HCT116 (cell line): ENCODE data around the gene PDILT. TPM values are rescaled to one million over a fixed set of nuclear protein-coding genes. Genes with fewer than 3 reads are reported as not detected.

Experiments used
- ATAC-seq: fragments of 200-7000 bp; cut with Tn5 transposase; 2 replicates; pipeline ENCODE4 v1.9.1; 2020; ENCODE audit warnings: mild to moderate bottlenecking, moderate library complexity
- BruUV-seq: library from RNA; stranded (reverse); fragments of 400-500 nt; replicated peaks from 2 replicates; lab custom pipeline; 2021; lab: Mats Ljungman, UMichigan
- CTCF ChIA-PET: fragments of 300-600 bp; sonication (Branson Sonifier 250); formaldehyde crosslinking; loops from one replicate; lab custom pipeline; 2021; ENCODE audit warnings: antibody characterized with exemption; lab: Charles Lee
- POLR2A ChIA-PET: fragments of 300-600, 350-600 bp; sonication (Branson Sonifier 250); formaldehyde crosslinking; loops from one replicate; lab custom pipeline; 2021; ENCODE audit warnings: antibody characterized with exemption; lab: Charles Lee
- RAD21 ChIA-PET, 2 experiments: fragments of 300-600 bp; sonication (Branson Sonifier 250); formaldehyde crosslinking; loops; one replicate each; lab custom pipeline; 2023; ENCODE audit warnings: low total read pairs in 2 of 2; ENCODE audit not compliant: uncharacterized antibody in 2 of 2, unreplicated experiment in 2 of 2, low non-redundant PET in 1 of 2; lab: Charles Lee
- DNase-seq: peaks from one replicate; pipeline ENCODE4 v3.0.0-alpha.2; 2010; ENCODE audit warnings: low read depth, low spot score
- H2AFZ ChIP-seq: fragments of 200-600 bp; shearing (Covaris generic), sonication (generic); 2 replicates; pipeline ENCODE4 v1.6.1; 2017; ENCODE audit warnings: low read depth, mixed run types, mixed read lengths, antibody characterized with exemption, low read length; ENCODE audit not compliant: poor library complexity, severe bottlenecking
- H3K27ac ChIP-seq: 2 replicates; pipeline ENCODE4 v1.5.1; 2012; ENCODE audit warnings: low read depth, low read length
- H3K27me3 ChIP-seq: fragments of 200-600 bp; sonication (generic); 2 replicates; pipeline ENCODE4 v1.6.1; 2016; ENCODE audit warnings: mixed run types, low read length, mixed read lengths; ENCODE audit not compliant: insufficient read depth
- H3K36me3 ChIP-seq, 2 experiments: fragments of 200-500 bp in 1 of 2; fragments of 200-600 bp in 1 of 2; sonication (Bioruptor generic) in 1 of 2; sonication (generic) in 1 of 2; 2 replicates each; pipeline versions ENCODE4 v1.5.1 to v1.6.1; 2014 to 2016; ENCODE audit warnings: low read length in 2 of 2, inconsistent platforms in 1 of 2, mixed read lengths in 1 of 2, mixed run types in 1 of 2; ENCODE audit not compliant: insufficient read depth in 2 of 2, control insufficient read depth in 1 of 2
- H3K4me1 ChIP-seq, 2 experiments: fragments of 200-600 bp in 1 of 2; sonication (generic) in 1 of 2; 2 replicates each; pipeline versions ENCODE4 v1.5.1 to v1.6.1; 2012 to 2017; ENCODE audit warnings: low read length in 2 of 2, inconsistent platforms in 1 of 2, mild to moderate bottlenecking in 1 of 2, mixed read lengths in 1 of 2, mixed run types in 1 of 2, moderate library complexity in 1 of 2; ENCODE audit not compliant: insufficient read depth in 2 of 2, control insufficient read depth in 1 of 2
- H3K4me2 ChIP-seq: fragments of 200-600 bp; sonication (generic); 2 replicates; pipeline ENCODE4 v1.6.1; 2017; ENCODE audit warnings: mixed run types, low read length, mixed read lengths
- H3K4me3 ChIP-seq, 2 experiments: fragments of 200-600 bp in 1 of 2; sonication (generic) in 1 of 2; replicated peaks in 1 of 2; 2 replicates each; pipeline ENCODE4 v1.5.1; 2011 to 2016; ENCODE audit warnings: low read length in 2 of 2, control low read depth in 1 of 2, low read depth in 1 of 2, mild to moderate bottlenecking in 1 of 2, mixed read lengths in 1 of 2, mixed run types in 1 of 2
- H3K79me2 ChIP-seq: fragments of 200-600 bp; sonication (generic); 2 replicates; pipeline ENCODE4 v1.6.1; 2017; ENCODE audit warnings: mild to moderate bottlenecking, mixed run types, low read length, moderate library complexity, mixed read lengths; ENCODE audit not compliant: insufficient read depth
- H3K9ac ChIP-seq: fragments of 200-600 bp; sonication (generic); 2 replicates; pipeline ENCODE4 v1.6.1; 2016; ENCODE audit warnings: low read length, mixed read lengths
- H3K9me2 ChIP-seq: fragments of 200-600 bp; sonication (generic), shearing (Covaris generic); 2 replicates; pipeline ENCODE4 v1.6.1; 2017; ENCODE audit warnings: mixed run types, mild to moderate bottlenecking, moderate library complexity; ENCODE audit not compliant: insufficient read depth
- H3K9me3 ChIP-seq, 2 experiments: fragments of 200-500 bp in 1 of 2; fragments of 200-600 bp in 1 of 2; sonication (Bioruptor generic) in 1 of 2; sonication (generic) in 1 of 2; 2 replicates each; pipeline ENCODE4 v1.6.1; 2014 to 2017; ENCODE audit warnings: low read length in 2 of 2, mixed read lengths in 2 of 2, inconsistent platforms in 1 of 2, low read depth in 1 of 2, mild to moderate bottlenecking in 1 of 2, mixed run types in 1 of 2, moderate library complexity in 1 of 2; ENCODE audit not compliant: control insufficient read depth in 1 of 2, insufficient read depth in 1 of 2
- H4K20me1 ChIP-seq: fragments of 200-600 bp; sonication (generic), shearing (Covaris generic); 2 replicates; pipeline ENCODE4 v1.6.1; 2017; ENCODE audit warnings: mixed run types, mild to moderate bottlenecking, moderate library complexity; ENCODE audit not compliant: insufficient read depth
- CBX3 ChIP-seq: IDR thresholded peaks from 2 replicates; pipeline ENCODE4 v1.6.1; 2012; ENCODE audit warnings: low read depth
- CTCF ChIP-seq, 3 experiments: fragments of 200-600 bp in 1 of 3; sonication (generic) in 1 of 3; IDR thresholded peaks in 2 of 3; conservative IDR thresholded peaks in 1 of 3; 2 replicates each; pipeline ENCODE4 v1.5.1; 2012 to 2017; ENCODE audit warnings: low read depth in 2 of 3, low read length in 2 of 3, antibody characterized with exemption in 1 of 3, borderline replicate concordance in 1 of 3, control low read depth in 1 of 3, mild to moderate bottlenecking in 1 of 3, mixed read lengths in 1 of 3, mixed run types in 1 of 3, moderate library complexity in 1 of 3; ENCODE audit not compliant: insufficient read depth in 1 of 3
- EZH2 ChIP-seq: fragments of 200-600 bp; sonication (generic); IDR thresholded peaks from 2 replicates; pipeline ENCODE4 v1.6.1; 2017; ENCODE audit warnings: antibody characterized with exemption, mixed run types
- EZH2phosphoT487 ChIP-seq: fragments of 200-600 bp; IDR thresholded peaks from 2 replicates; pipeline ENCODE4 v1.6.1; 2018; ENCODE audit warnings: antibody characterized with exemption, borderline replicate concordance
- FOSL1 ChIP-seq: IDR thresholded peaks from 2 replicates; pipeline ENCODE4 v1.6.1; 2012; ENCODE audit warnings: low read depth
- MAX ChIP-seq: IDR thresholded peaks from 2 replicates; pipeline ENCODE4 v1.6.1; 2012
- POLR2A ChIP-seq: IDR thresholded peaks from 2 replicates; pipeline ENCODE4 v1.7.0; 2011; ENCODE audit warnings: borderline replicate concordance; ENCODE audit not compliant: insufficient read depth, insufficient read length; ENCODE audit errors: extremely low read depth
- RAD21 ChIP-seq: IDR thresholded peaks from 2 replicates; pipeline ENCODE4 v1.6.1; 2012; ENCODE audit warnings: low read depth, mild to moderate bottlenecking
- SP1 ChIP-seq: IDR thresholded peaks from 2 replicates; pipeline ENCODE4 v1.6.1; 2012; ENCODE audit warnings: low read depth
- TCF7L2 ChIP-seq: IDR thresholded peaks from 2 replicates; pipeline ENCODE4 v1.7.0; 2011; ENCODE audit warnings: borderline replicate concordance, inconsistent platforms; ENCODE audit not compliant: insufficient read depth, insufficient read length; ENCODE audit errors: extremely low read depth
- ZBTB33 ChIP-seq: IDR thresholded peaks from 2 replicates; pipeline ENCODE4 v1.6.1; 2011; ENCODE audit warnings: mild to moderate bottlenecking, low read length, moderate library complexity; ENCODE audit not compliant: insufficient replicate concordance; ENCODE audit errors: extremely low read depth
- intact Hi-C: fragments of 100-400 bp; cut with micrococcal nuclease; formaldehyde crosslinking; loops from 2 replicates; pipeline ENCODE4 v1.10.0; 2022
- total RNA-seq: library from RNA; stranded (reverse); gene quantifications from one replicate; pipeline ENCODE4 v1.2.1, GENCODE V29; 2021; ENCODE audit not compliant: unreplicated experiment

The PDILT gene
- total RNA-seq, 1 experiment from 2014 or later = not detected

- intact Hi-C loops = no loop called here
- Histone ChIP-seq H3K79me2 (no peaks in the 10 kb centered on the region), H2AFZ (no peak overlapping the region), H3K27me3 (no peaks in the 10 kb centered on the region), H3K4me3 (no peak overlapping the region), H3K4me2 (no peak overlapping the region), H3K27ac (no peak overlapping the region), H4K20me1 (no peaks in the 10 kb centered on the region), H3K36me3 (no peaks in the 10 kb centered on the region), H3K9ac (no peak overlapping the region), H3K4me1 (no peaks in the 10 kb centered on the region; a peak in 1 of 4 replicates), H3K9me3 (no peaks in the 10 kb centered on the region), H3K9me2 (no peaks in the 10 kb centered on the region)
- ChIA-PET CTCF (no interaction called here), POLR2A (no interaction called here), RAD21 (no interaction called here)
- no peak for ATAC-seq
- BruUV-seq = no TSS peak
- no peak for DNase-seq
- no peak for TF ChIP-seq FOSL1
- no peak for TF ChIP-seq SP1
- TF ChIP-seq ZBTB33 = no peak
- TF ChIP-seq EZH2phosphoT487 = no peak
- no peak for TF ChIP-seq TCF7L2
- no peak for TF ChIP-seq POLR2A
- no peak for TF ChIP-seq EZH2
- no peak for TF ChIP-seq CTCF (IDR thresholded peaks at IDR 0.05 in 2 of 3, conservative IDR thresholded peaks at IDR 0.05 in 1 of 3; ENCODE audit: borderline replicate concordance in 1 of 3, insufficient read depth in 1 of 3, low read depth in 2 of 3, low read length in 2 of 3)
- TF ChIP-seq CBX3 = no peak
- TF ChIP-seq MAX = no peak
- no peak for TF ChIP-seq RAD21
These were observed 3.5 kb downstream of the PDILT start for GRCh38 chr16:20401066-20401465.
